ENCODE results near the gene ATP8B4.
A peak's percentile ranks its signal among the peaks of the same experiment; 100 is the strongest.

ATP8B4 gene

DNA sequence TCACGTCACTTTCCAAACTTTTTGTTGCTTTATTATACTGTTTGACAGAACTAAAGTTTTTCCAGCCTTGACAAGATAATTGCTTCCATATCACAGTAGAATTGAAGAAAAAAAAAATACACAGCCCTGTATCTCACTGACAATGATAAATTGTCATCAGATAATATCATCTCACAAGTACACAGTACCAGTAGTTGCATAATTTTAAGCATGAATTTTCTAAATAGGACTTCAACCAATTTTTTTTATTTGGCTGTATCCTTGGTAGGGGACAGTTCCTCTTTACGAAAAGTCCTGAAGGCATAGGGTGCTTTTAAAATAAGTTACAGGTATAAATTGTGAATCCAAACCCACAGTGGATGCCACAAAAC is 230.7 kb downstream of the ATP8B4 start:
- DNase-seq, result no peak

GRCh38 chr15:49887659-49888322 is 231.2 kb downstream of the ATP8B4 start:
- DNase-seq, result no peak

GRCh38 chr15:49883121-49883520 is 235.9 kb downstream of the ATP8B4 start:
- no peak for DNase-seq

DNA sequence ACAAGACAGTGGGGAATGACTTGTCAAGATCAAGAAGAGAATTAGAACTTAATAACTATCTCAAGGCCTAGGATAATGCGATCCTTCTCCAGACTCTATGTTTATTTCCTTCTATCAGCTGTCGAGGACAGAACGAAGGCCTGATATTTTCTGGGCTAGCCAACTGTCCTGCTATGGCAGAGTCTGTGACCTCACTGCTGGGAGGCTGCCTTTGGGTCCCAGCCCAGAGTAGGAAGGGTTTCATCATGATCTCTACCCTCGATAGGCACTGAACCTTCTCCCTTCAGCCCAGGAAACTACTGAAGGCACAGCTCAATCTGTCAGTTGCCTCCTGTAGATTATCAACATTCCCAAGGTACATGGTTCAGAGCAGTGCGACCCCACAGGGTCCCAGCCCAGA is 237.2 kb downstream of the ATP8B4 start:
- no peak for DNase-seq

- no peak for DNase-seq
Measured at GRCh38 chr15:49881433-49881832, 237.6 kb downstream of the ATP8B4 start.

- DNase-seq, result no peak
Measured at GRCh38 chr15:49877873-49878521, 241.0 kb downstream of the ATP8B4 start.

GRCh38 chr15:49877117-49877872 is 241.7 kb downstream of the ATP8B4 start:
- no peak for DNase-seq

GRCh38 chr15:49876401-49877038 is 242.5 kb downstream of the ATP8B4 start:
- peak in 1 of 2 donors; percentile 3 for DNase-seq

GRCh38 chr15:49875392-49875791 is 243.6 kb downstream of the ATP8B4 start:
- no peak for DNase-seq

- DNase-seq, result no peak
Measured at GRCh38 chr15:49870472-49870871, 248.6 kb downstream of the ATP8B4 start.

DNA sequence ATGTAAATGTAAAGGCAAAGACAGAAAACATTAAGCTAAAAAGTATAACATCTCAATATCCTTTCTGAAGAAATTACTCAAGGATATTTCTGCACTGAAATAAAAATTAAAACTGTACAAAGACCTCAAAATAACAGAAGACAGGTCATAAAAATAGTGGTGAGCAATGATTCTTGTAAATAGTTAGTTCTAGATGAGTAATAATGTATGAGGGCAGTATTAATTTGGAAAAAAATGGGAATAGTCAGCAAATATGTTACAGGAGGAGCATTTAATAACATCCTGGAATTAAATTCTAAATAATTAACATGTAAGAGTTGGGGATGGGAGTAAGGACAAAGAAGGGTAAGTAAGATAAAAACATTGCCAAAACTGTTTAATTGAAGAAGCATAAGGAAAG is 250.7 kb downstream of the ATP8B4 start:
- no peak for DNase-seq

DNA sequence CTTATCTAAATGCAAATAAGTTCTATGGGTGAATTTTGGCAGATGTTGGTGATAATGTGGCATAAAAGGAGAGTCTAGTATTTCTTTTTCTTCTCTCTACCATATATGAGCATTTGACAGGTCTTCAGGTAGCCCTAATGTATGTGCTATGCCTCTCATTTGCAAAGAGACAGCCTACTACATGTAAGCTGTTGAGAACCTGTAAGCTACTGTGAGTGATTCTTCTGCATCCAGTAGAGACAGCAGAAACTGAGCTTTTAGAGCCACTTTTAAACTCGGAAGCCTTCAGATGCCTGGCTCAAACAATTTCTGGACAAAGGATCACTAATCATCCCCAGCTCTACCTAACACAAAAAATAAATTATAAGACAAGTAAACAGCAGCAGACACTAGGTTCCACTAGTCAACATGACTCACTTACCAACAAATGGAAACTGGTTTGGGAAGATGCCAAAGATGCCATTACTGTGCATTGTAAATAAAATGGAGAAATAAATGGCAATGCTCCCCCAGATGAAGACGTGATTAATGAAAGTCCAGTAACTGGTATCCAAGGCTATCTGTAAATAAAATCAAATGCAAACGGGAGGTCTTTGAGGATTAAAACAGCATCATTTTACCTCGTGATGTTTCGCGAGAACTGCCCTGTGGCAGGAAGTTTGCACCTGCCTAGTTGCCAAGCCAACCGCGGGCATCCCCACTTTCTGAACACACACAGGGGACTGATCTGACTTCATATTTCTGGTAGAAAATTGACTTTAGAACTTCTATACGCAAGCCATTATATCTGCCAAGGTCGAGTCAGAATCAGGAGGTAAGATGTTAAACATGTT is 252.9 kb downstream of the ATP8B4 start:
- no peak for DNase-seq

GRCh38 chr15:49864251-49864650 is 254.8 kb downstream of the ATP8B4 start:
- no peak for DNase-seq

GRCh38 chr15:49863431-49864224 is 255.4 kb downstream of the ATP8B4 start:
- no peak for DNase-seq

DNA sequence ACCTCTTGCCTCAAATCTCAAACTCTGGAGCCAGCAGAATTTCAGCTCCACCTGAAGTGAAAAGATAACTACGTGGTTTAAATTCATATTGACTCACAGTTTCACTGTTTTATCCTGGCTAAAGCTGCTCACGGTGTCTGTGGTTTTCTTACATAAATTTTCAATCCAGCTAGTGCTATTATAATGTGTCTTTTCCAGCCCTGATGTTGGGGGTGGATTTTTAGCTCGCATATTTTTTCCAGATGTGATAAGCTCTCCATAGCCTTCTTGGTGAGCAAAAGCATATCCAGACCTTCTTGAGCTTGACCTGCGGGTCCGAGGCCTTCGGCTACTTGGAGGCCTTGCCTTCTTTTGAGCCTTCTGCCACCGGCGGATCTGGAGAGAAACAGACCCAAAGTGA is 258.9 kb downstream of the ATP8B4 start:
- DNase-seq, result no peak

DNA sequence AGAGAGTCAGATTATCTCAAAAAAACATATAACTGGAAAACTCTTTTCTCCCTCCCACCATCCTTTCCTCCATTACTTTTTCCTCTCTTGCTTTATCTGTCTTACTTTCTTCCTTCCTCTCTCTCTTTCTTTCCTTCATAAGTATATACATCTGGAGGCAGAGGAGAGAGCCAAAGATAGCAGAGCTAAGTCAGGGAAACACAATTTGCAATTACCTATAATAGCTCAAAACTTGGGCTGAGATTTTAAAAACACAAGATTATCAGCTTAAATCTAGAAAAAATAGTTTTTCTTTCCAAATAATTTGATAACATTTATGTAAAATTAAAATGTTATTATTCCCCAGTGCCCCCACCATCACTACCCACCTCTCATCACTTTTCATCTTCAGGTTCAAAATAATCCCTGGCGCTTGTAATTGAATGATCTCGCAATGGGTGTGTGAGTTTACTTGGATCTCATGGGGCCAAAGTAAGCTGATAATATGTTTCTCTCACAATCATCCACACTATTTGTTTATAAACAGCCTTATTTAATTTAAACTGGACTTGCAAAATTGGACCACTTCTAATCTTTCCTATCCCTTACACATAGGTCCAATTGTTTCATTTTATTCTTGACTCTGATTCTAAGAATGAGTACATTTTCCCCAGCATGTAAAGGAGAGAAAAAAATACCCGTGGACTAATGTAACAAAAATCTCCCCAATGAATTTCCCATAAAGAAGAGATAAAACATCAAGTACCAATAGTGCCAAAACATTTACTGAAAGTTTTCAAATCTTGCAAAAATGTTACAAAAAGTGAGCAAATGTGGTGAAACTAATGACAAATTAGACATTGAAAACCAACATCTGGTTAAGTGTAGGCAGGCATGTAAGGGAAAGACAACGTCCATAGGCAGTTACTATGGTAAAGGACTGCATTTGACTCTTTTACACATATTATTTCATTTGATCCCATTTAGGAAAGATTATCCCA is 261.2 kb downstream of the ATP8B4 start:
- DNase-seq, result no peak

GRCh38 chr15:49855917-49856637 is 263.0 kb downstream of the ATP8B4 start:
- DNase-seq, result no peak

DNA sequence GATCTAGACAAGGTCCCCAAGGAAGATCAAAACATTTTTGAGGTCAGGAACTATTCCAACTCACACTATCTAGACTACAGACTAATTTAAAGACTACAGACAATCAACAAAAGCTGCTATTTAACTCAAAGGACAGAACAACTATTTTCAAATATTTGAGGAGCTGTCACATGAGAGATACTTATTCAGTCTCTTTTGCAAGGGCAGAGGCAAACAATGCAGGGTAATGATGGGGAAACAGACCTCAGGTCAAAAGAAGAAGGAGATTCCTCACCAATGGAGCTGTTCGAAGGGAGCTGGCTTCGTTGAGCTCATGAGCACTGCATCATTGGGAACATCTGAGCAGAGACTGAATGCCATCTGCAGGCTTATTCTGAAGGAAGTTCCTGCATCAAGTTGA is 266.3 kb downstream of the ATP8B4 start:
- DNase-seq, result no peak

DNA sequence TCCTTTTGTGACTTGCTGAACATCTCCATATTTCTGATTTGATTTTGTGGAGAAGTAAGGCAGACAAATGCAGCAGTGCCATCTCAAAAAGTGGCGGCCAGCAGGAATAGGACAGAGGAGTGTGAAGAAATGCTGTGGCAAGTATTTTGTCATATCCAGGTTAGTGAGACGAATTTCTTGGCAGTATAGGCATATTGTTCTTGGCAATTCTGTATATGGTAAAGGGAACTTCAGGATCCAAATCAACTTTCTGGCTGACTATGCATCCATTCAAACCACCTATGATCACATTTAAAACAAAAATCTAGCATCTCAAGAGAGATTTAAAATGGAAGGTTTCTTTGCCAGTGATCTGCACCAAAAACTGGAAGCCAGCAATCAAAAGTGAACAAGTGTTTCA is 270.2 kb downstream of the ATP8B4 start:
- DNase-seq, result no peak

DNA sequence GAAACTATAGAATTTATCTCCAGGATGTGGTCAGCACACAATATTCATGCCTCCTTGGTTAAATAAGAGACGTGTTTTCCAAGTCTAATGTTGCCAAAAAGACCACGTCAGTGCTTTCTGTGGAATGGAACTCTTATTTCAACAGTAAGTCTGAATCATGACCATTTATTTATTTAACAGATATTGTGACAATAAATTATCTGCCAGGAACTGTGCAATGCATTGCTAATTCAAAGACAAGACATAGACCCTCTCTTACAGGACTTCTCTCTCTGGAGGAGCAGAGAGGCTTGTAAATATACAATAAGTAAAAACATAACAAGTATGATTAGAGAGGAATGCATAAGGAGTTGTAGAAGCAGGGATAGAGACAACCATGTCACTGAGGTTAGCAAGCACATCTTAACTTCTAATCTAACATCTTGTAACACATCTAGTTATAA is 270.7 kb downstream of the ATP8B4 start:
- no peak for DNase-seq
